ENCODE data around the gene PPM1E. TPM values are rescaled to one million over a fixed set of nuclear protein-coding genes. Genes with fewer than 3 reads are reported as not detected.

PPM1E gene
- total and polyA plus RNA-seq, 4 donors = 0.08 to 1.3 (median 0.66) TPM

DNA sequence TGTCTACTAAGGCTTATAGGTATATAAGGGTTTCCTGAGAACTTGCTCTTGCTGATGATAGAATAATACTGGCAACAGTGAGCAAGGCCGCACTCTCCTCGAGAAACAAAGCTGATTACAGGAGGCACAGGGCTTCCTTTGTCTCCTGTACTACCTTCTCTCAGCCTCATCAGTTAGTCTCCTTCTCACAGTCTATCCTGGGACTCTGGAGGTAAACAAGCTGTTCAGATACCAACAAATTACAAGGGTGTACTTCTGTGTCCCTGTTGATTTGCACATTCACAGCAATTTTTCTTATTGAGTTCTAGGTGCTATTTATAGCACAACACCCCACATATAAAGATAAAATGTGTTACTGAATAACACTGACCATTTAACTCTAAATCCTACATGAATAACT is 252.3 kb downstream of the PPM1E start:
- no peak for ATAC-seq (ENCODE audit: insufficient read depth, low FRiP score)
- TF ChIP-seq, protein P1, sequence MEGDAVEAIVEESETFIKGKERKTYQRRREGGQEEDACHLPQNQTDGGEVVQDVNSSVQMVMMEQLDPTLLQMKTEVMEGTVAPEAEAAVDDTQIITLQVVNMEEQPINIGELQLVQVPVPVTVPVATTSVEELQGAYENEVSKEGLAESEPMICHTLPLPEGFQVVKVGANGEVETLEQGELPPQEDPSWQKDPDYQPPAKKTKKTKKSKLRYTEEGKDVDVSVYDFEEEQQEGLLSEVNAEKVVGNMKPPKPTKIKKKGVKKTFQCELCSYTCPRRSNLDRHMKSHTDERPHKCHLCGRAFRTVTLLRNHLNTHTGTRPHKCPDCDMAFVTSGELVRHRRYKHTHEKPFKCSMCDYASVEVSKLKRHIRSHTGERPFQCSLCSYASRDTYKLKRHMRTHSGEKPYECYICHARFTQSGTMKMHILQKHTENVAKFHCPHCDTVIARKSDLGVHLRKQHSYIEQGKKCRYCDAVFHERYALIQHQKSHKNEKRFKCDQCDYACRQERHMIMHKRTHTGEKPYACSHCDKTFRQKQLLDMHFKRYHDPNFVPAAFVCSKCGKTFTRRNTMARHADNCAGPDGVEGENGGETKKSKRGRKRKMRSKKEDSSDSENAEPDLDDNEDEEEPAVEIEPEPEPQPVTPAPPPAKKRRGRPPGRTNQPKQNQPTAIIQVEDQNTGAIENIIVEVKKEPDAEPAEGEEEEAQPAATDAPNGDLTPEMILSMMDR (IDR thresholded peaks at IDR 0.05; ENCODE audit: control extremely low read depth, extremely low read depth) = no peak
- no peak overlapping the region for H3K9ac ChIP-seq (ENCODE audit: insufficient read depth in 1 of 2, low read length in 2 of 2)

DNA sequence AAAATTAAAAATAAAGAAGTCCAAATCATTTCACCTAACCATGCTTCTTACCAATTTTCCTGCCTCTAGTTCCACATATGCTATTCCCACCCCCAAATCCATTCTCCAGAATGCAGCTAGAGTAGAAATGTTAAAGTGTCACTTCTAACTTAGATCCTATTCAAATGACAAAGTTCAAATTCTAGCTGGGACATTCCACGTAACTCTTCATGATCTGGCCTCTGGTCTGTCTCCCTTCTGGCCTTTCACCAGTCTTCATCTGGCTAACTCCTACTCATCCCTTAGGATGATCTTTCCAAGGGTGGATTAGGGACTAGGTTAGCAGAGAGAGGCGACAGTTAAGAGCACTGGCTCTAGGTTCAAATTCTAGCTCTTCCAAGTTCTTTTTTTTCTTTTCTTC is 253.1 kb downstream of the PPM1E start:
- no peak for DNase-seq
- WGBS, 2 donors = 98 to 99% methylated on average over 2 of the region's 2 CpGs
- Histone ChIP-seq H3K36me3 (ENCODE audit: control insufficient read depth in 4 of 4, insufficient read depth in 4 of 4, low read length in 4 of 4) (peaks cover 0 to 11% (median 4%) of the 10 kb centered on the region in 4 donors), H3K9ac (ENCODE audit: insufficient read depth in 1 of 2, low read length in 2 of 2) (no peak overlapping the region), H3K27ac (ENCODE audit: low read depth in 1 of 2, low read length in 1 of 2) (no peak overlapping the region), H3K9me3 (ENCODE audit: control insufficient read depth in 4 of 4, insufficient read depth in 3 of 4, low read length in 3 of 4) (no peaks in the 10 kb centered on the region), H3K4me3 (no peak overlapping the region), H3K4me1 (ENCODE audit: control insufficient read depth in 5 of 5, insufficient read depth in 5 of 5, low read length in 5 of 5) (peaks cover 0 to 2% (median 0%) of the 10 kb centered on the region in 5 donors), H3K27me3 (ENCODE audit: control insufficient read depth in 3 of 3, insufficient read depth in 3 of 3, low read length in 2 of 3) (no peaks in the 10 kb centered on the region)
- TF ChIP-seq, protein P1 (IDR thresholded peaks at IDR 0.05; ENCODE audit: control extremely low read depth, extremely low read depth) = no peak
- no peak for ATAC-seq (ENCODE audit: insufficient read depth, low FRiP score)

More for the DNA sequence above, 252.3 kb downstream of the PPM1E start:
- Histone ChIP-seq H3K36me3 (ENCODE audit: control insufficient read depth in 4 of 4, insufficient read depth in 4 of 4, low read length in 4 of 4) (peaks cover 0 to 11% (median 3%) of the 10 kb centered on the region in 4 donors), H3K4me3 (no peak overlapping the region), H3K4me1 (ENCODE audit: control insufficient read depth in 5 of 5, insufficient read depth in 5 of 5, low read length in 5 of 5) (peaks cover 0 to 2% (median 0%) of the 10 kb centered on the region in 5 donors), H3K27ac (ENCODE audit: low read depth in 1 of 2, low read length in 1 of 2) (no peak overlapping the region), H3K9me3 (ENCODE audit: control insufficient read depth in 4 of 4, insufficient read depth in 3 of 4, low read length in 3 of 4) (no peaks in the 10 kb centered on the region), H3K27me3 (ENCODE audit: control insufficient read depth in 3 of 3, insufficient read depth in 3 of 3, low read length in 2 of 3) (no peaks in the 10 kb centered on the region)
- WGBS, 2 donors = 92 to 93% methylated on average over 2 of the region's 2 CpGs
- DNase-seq = no peak

DNA sequence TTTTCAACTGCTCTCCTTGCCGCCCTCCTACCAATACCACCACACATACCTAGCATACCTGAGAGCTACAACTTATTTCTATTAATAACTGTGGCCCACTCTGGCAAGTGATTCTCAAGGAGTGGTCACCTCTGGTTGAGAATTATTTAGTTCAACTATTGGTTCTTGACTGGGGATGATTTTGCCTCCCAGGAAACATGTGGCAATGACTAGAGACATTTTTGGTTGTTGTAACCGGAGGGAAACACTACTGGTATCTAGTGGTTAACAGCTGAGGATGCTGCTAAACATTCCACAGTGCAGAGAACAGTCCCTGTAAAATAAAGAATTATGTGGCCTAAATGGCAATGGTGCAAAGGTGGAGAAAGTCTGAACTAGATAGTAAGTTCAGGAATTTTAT is 254.4 kb downstream of the PPM1E start:
- Histone ChIP-seq H3K4me1 (ENCODE audit: control insufficient read depth in 5 of 5, insufficient read depth in 5 of 5, low read length in 5 of 5) (peaks cover 0 to 2% (median 0%) of the 10 kb centered on the region in 5 donors), H3K4me3 (no peak overlapping the region), H3K9me3 (ENCODE audit: control insufficient read depth in 4 of 4, insufficient read depth in 3 of 4, low read length in 3 of 4) (no peaks in the 10 kb centered on the region), H3K27ac (ENCODE audit: low read depth in 1 of 2, low read length in 1 of 2) (no peak overlapping the region), H3K36me3 (ENCODE audit: control insufficient read depth in 4 of 4, insufficient read depth in 4 of 4, low read length in 4 of 4) (peaks cover 0 to 11% (median 5%) of the 10 kb centered on the region in 4 donors), H3K9ac (ENCODE audit: insufficient read depth in 1 of 2, low read length in 2 of 2) (no peak overlapping the region), H3K27me3 (ENCODE audit: control insufficient read depth in 3 of 3, insufficient read depth in 3 of 3, low read length in 2 of 3) (no peaks in the 10 kb centered on the region)
- WGBS, 2 donors = 80 to 92% methylated on average over 2 of the region's 2 CpGs
- no peak for DNase-seq
- TF ChIP-seq, protein P1 (IDR thresholded peaks at IDR 0.05; ENCODE audit: control extremely low read depth, extremely low read depth) = no peak
- ATAC-seq (ENCODE audit: insufficient read depth, low FRiP score) = no peak

DNA sequence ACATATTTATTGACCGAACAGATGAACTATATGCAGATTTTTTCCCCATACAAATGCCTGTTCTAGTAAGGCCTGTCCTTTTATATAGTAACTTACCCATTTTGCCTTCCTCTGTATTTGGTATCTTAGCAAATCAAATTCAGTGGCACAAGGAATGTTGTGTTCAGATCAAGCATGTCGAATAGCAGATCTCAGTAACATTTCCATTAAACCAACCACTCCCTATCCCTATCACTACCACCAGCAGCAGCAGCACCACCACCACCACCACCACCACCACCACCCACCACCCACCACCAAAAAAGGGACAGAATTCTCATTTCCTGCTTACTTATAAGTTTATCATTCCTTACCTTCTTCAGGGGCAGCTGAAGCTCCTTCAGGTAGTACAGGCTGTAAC is 256.3 kb downstream of the PPM1E start:
- TF ChIP-seq, protein P1 (IDR thresholded peaks at IDR 0.05; ENCODE audit: control extremely low read depth, extremely low read depth) = no peak
- no peaks in the 10 kb centered on the region for H3K27me3 ChIP-seq (ENCODE audit: control insufficient read depth in 3 of 3, insufficient read depth in 3 of 3, low read length in 2 of 3)
- H3K4me1 ChIP-seq (ENCODE audit: control insufficient read depth in 5 of 5, insufficient read depth in 5 of 5, low read length in 5 of 5) = peaks cover 0 to 2% (median 0%) of the 10 kb centered on the region in 5 donors
- 94 to 97% methylated on average over 2 of the region's 2 CpGs for WGBS, 2 donors
- H3K36me3 ChIP-seq (ENCODE audit: control insufficient read depth in 4 of 4, insufficient read depth in 4 of 4, low read length in 4 of 4) = peaks cover 0 to 13% (median 8%) of the 10 kb centered on the region in 4 donors
- ATAC-seq (ENCODE audit: insufficient read depth, low FRiP score) (no peak), DNase-seq (no peak)
- H3K9ac ChIP-seq (ENCODE audit: insufficient read depth in 1 of 2, low read length in 2 of 2) = no peak overlapping the region
- H3K9me3 ChIP-seq (ENCODE audit: control insufficient read depth in 4 of 4, insufficient read depth in 3 of 4, low read length in 3 of 4) = no peaks in the 10 kb centered on the region
- no peak overlapping the region for H3K27ac ChIP-seq (ENCODE audit: low read depth in 1 of 2, low read length in 1 of 2)
- no peak overlapping the region for H3K4me3 ChIP-seq

Data from lung (tissue), 12 donors.